SK-N-MC (cell line): Measurements from ENCODE around the gene FAM98C.
"Not testable (repeated sequence)": the region's sequence is repeated elsewhere in the genome, so short reads cannot be mapped to it uniquely, and the experiment has no call there.

Source experiments
- DNase-seq: peaks from one replicate; pipeline ENCODE4 v3.0.0-alpha.2; 2011; ENCODE audit warnings: low read depth, low spot score
- H3K27ac ChIP-seq: fragments of 200-600 bp; sonication (generic); 2 replicates; pipeline ENCODE4 v1.5.1; 2016; ENCODE audit warnings: mixed run types
- H3K36me3 ChIP-seq: fragments of 200-600 bp; sonication (generic); 2 replicates; pipeline ENCODE4 v1.6.1; 2017; ENCODE audit warnings: antibody characterized with exemption, low read length, mixed read lengths; ENCODE audit not compliant: insufficient read depth
- H3K4me3 ChIP-seq: fragments of 200-600 bp; sonication (generic); 2 replicates; pipeline ENCODE4 v1.5.1; 2016
- H3K9ac ChIP-seq: fragments of 200-600 bp; sonication (generic); 2 replicates; pipeline ENCODE4 v1.8.0; 2017; ENCODE audit warnings: mixed run types, mixed read lengths; ENCODE audit not compliant: insufficient read length
- H3K9me3 ChIP-seq: fragments of 200-600 bp; sonication (generic); 2 replicates; pipeline ENCODE4 v1.6.1; 2017; ENCODE audit warnings: low read depth, mild to moderate bottlenecking, antibody characterized with exemption, low read length, moderate library complexity, mixed read lengths
- EZH2 ChIP-seq: fragments of 200-600 bp; sonication (generic); IDR thresholded peaks from one replicate; pipeline ENCODE4 v1.6.1; 2017; ENCODE audit warnings: antibody characterized with exemption
- FOXP2 ChIP-seq: optimal IDR thresholded peaks from 2 replicates; pipeline ENCODE3; 2011; ENCODE audit warnings: mild to moderate bottlenecking, moderate library complexity; ENCODE audit not compliant: insufficient read depth; ENCODE audit errors: extremely low read length, control extremely low read depth
- POLR2AphosphoS5 ChIP-seq: IDR thresholded peaks from 2 replicates; pipeline ENCODE4 v1.6.1; 2012; ENCODE audit warnings: mild to moderate bottlenecking, low read depth, low read length, borderline replicate concordance

FAM98C gene

GRCh38 chr19:38424272-38424671 is 21.4 kb downstream of the FAM98C start:
- Histone ChIP-seq H3K36me3 (no peaks in the 10 kb centered on the region), H3K27ac (no peak overlapping the region), H3K9me3 (no peaks in the 10 kb centered on the region), H3K4me3 (no peak overlapping the region), H3K9ac (no peak overlapping the region)
- DNase-seq, result no peak
- TF ChIP-seq EZH2 (no peak), POLR2AphosphoS5 (no peak), FOXP2 (no peak)

- Histone ChIP-seq H3K36me3 (no peaks in the 10 kb centered on the region), H3K9me3 (no peaks in the 10 kb centered on the region), H3K4me3 (no peak overlapping the region), H3K9ac (no peak overlapping the region), H3K27ac (no peak overlapping the region)
- TF ChIP-seq FOXP2 (no peak), EZH2 (no peak), POLR2AphosphoS5 (no peak)
- DNase-seq, result no peak
Measured at GRCh38 chr19:38425222-38425809, 22.4 kb downstream of the FAM98C start.

- no peaks in the 10 kb centered on the region for H3K36me3 ChIP-seq
- no peak for DNase-seq
- no peaks in the 10 kb centered on the region for H3K9me3 ChIP-seq
- TF ChIP-seq POLR2AphosphoS5, result no peak
- TF ChIP-seq FOXP2, result no peak
- no peak for TF ChIP-seq EZH2
- H3K9ac ChIP-seq, result no peak within 1 kb of the TSS
- H3K4me3 ChIP-seq, result no peak within 1 kb of the TSS
- no peak within 1 kb of the TSS for H3K27ac ChIP-seq
Measured at GRCh38 chr19:38425810-38426466, 23.0 kb downstream of the FAM98C start, which contains the start of gene RASGRP4. TSS of gene RASGRP4 (minus strand) at chr19:38426219. CDS start at chr19:38426091, 128 bp downstream.

GRCh38 chr19:38427035-38427677 is 24.3 kb downstream of the FAM98C start:
- H3K27ac ChIP-seq, H3K9ac ChIP-seq, H3K9me3 ChIP-seq, H3K4me3 ChIP-seq, H3K36me3 ChIP-seq, DNase-seq: not testable (repeated sequence)

- TF ChIP-seq POLR2AphosphoS5, result no peak
- no peak for TF ChIP-seq EZH2
- no peak for TF ChIP-seq FOXP2
- no peak for DNase-seq
- Histone ChIP-seq H3K27ac (no peak overlapping the region), H3K9me3 (no peaks in the 10 kb centered on the region), H3K4me3 (no peak overlapping the region), H3K36me3 (no peaks in the 10 kb centered on the region), H3K9ac (no peak overlapping the region)
Measured at GRCh38 chr19:38429055-38429810, 26.3 kb downstream of the FAM98C start.

- Histone ChIP-seq H3K9me3 (no peaks in the 10 kb centered on the region), H3K9ac (no peak overlapping the region), H3K4me3 (no peak overlapping the region), H3K27ac (no peak overlapping the region), H3K36me3 (no peaks in the 10 kb centered on the region)
- no peak for TF ChIP-seq FOXP2
- DNase-seq, result no peak
Measured at GRCh38 chr19:38429811-38430156, 26.9 kb downstream of the FAM98C start.

- H3K9ac ChIP-seq, result no peak overlapping the region
- no peak overlapping the region for H3K4me3 ChIP-seq
- TF ChIP-seq FOXP2 (no peak), EZH2 (no peak), POLR2AphosphoS5 (no peak)
- H3K27ac ChIP-seq, result no peak overlapping the region
- no peaks in the 10 kb centered on the region for H3K36me3 ChIP-seq
- no peak for DNase-seq
- H3K9me3 ChIP-seq, result no peaks in the 10 kb centered on the region
Measured at GRCh38 chr19:38430931-38431330, 28.0 kb downstream of the FAM98C start.

- Histone ChIP-seq H3K27ac (no peak within 1 kb of the TSS), H3K9me3 (no peaks in the 10 kb centered on the region), H3K9ac (no peak within 1 kb of the TSS), H3K36me3 (no peaks in the 10 kb centered on the region), H3K4me3 (no peak within 1 kb of the TSS)
- TF ChIP-seq FOXP2 (no peak), POLR2AphosphoS5 (no peak), EZH2 (no peak)
- DNase-seq, result no peak
Measured at GRCh38 chr19:38433268-38433733, 30.4 kb downstream of the FAM98C start, which contains the start of gene RYR1. TSS of gene RYR1 (plus strand) at chr19:38433691. CDS start at chr19:38433830, 139 bp downstream.
